ENCODE data around the gene LGR5. TPM values are rescaled to one million over a fixed set of nuclear protein-coding genes. Genes with fewer than 3 reads are reported as not detected.

Gene LGR5
- total and polyA plus RNA-seq, 2 of the 8 experiments (the other 6 are each of a cell fraction or from before 2014, with no cell fraction given), result 0.08 to 0.19 TPM

DNA sequence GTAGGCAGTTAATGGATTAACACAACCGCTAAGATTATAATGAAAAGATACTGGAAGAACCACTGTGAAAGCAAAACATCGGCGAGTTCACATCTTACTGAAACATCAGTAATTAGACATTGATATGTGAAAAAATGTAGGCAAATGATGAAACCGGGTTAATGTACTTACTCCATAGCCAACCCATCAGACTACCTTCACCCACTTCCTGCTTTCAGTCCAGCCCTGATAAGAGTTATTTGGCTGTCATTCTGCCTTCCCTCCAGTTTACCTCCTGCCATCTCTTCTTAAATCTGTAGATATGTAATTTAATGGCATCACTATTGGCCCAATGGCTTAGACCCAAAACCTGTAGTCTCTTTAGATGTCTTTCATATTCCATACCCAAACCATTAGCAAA, 46.0 kb upstream of the LGR5 start:
- H3K79me2 ChIP-seq (ENCODE audit: control insufficient read depth in 1 of 2, insufficient read depth in 2 of 2, low read length in 2 of 2), result no peaks in the 10 kb centered on the region
- no peak overlapping the region for H4K8ac ChIP-seq (ENCODE audit: extremely low read depth, insufficient read depth, low read length)
- no peak overlapping the region for H3K23ac ChIP-seq (ENCODE audit: insufficient read length)
- CTCF ChIA-PET (ENCODE audit: partially characterized antibody), result interaction anchor here (1.4 to 3.5 kb wide), 4 partner anchors 9 to 164 kb away, joined by 3 to 41 read pairs (median 6); no protein-coding TSS in a partner anchor
- H2AFZ ChIP-seq (ENCODE audit: low read length), result no peak overlapping the region
- no peak overlapping the region for H2AK5ac ChIP-seq (ENCODE audit: low read depth, low read length)
- no peak overlapping the region for H4K91ac ChIP-seq (replicated peaks; ENCODE audit: insufficient read length, low read length)
- H2BK12ac ChIP-seq (ENCODE audit: low read depth, low read length), result 0 out of 2 replicates have a peak overlapping the region, but pooled peaks have one; percentile 31
- H3K9me3 ChIP-seq (ENCODE audit: insufficient read depth in 2 of 2, low read depth in 1 of 2, low read length in 1 of 2), result peaks cover 2 to 7% of the 10 kb centered on the region in 2 experiments; a peak in 3 of 4 replicates
- no peak overlapping the region for H4K5ac ChIP-seq (ENCODE audit: insufficient read length, low read depth, low read length)
- no peak overlapping the region for H2BK5ac ChIP-seq (ENCODE audit: low read depth, low read length)
- H2BK20ac ChIP-seq (ENCODE audit: low read length), result no peak overlapping the region
- no peak for FAIRE-seq
- no peak overlapping the region for H3K4me3 ChIP-seq (ENCODE audit: extremely low read depth in 1 of 4, insufficient read depth in 2 of 4, low read depth in 3 of 4, low read length in 4 of 4)
- H3K4me2 ChIP-seq (ENCODE audit: insufficient read depth in 1 of 2, low read depth in 2 of 2, low read length in 2 of 2), result no peak overlapping the region
- no peak overlapping the region for H3K14ac ChIP-seq (ENCODE audit: insufficient read length)
- no peak overlapping the region for H3K9ac ChIP-seq (replicated peaks in 1 of 4; ENCODE audit: extremely low read depth in 1 of 4, low read depth in 3 of 4, low read length in 3 of 4)
- H3K27me3 ChIP-seq (replicated peaks in 1 of 4; ENCODE audit: control insufficient read depth in 3 of 4, extremely low read depth in 1 of 4, insufficient read depth in 3 of 4, low read length in 3 of 4), result no peaks in the 10 kb centered on the region
- H3K56ac ChIP-seq (replicated peaks; ENCODE audit: insufficient read length, low read depth, low read length), result peak overlapping the region; percentile 39
- H2BK15ac ChIP-seq (ENCODE audit: low read length), result no peak overlapping the region
- H3K79me1 ChIP-seq (ENCODE audit: low read depth, low read length), result no peaks in the 10 kb centered on the region
- H4K20me1 ChIP-seq (replicated peaks in 1 of 2; ENCODE audit: control insufficient read depth in 1 of 2, insufficient read depth in 2 of 2, low read length in 2 of 2), result no peaks in the 10 kb centered on the region
- H3K27ac ChIP-seq (ENCODE audit: low read depth, low read length), result no peak overlapping the region
- no peak overlapping the region for H2BK120ac ChIP-seq (replicated peaks; ENCODE audit: low read depth, low read length)
- H3K4me1 ChIP-seq (replicated peaks in 1 of 4; ENCODE audit: control insufficient read depth in 3 of 4, insufficient read depth in 4 of 4, low read length in 3 of 4), result no peaks in the 10 kb centered on the region
- H3K4ac ChIP-seq (replicated peaks; ENCODE audit: insufficient read length, low read depth, low read length), result no peak overlapping the region
- TF ChIP-seq CBX5 (IDR thresholded peaks at IDR 0.05; ENCODE audit: low read depth, low read length) (no peak), CEBPB (IDR thresholded peaks at IDR 0.05; ENCODE audit: low read depth, low read length) (no peak), ZNF274 (IDR thresholded peaks at IDR 0.05; ENCODE audit: borderline replicate concordance, extremely low read depth, low read length) (no peak), MAX (IDR thresholded peaks at IDR 0.05) (no peak), TBP (IDR thresholded peaks at IDR 0.05; ENCODE audit: low read depth, low read length) (no peak), SIRT6 (IDR thresholded peaks at IDR 0.05; ENCODE audit: low read length) (no peak), POLR2A (IDR thresholded peaks at IDR 0.05; ENCODE audit: control extremely low read depth in 1 of 2, low read depth in 2 of 2, low read length in 2 of 2) (no peak), PHF8 (conservative IDR thresholded peaks at IDR 0.05; ENCODE audit: low read depth, low read length) (no peak), EGR1 (IDR thresholded peaks at IDR 0.05; ENCODE audit: borderline replicate concordance, low read depth, low read length) (no peak), EZH2 (IDR thresholded peaks at IDR 0.05; ENCODE audit: low read depth, low read length, severe bottlenecking) (no peak), KDM5A (IDR thresholded peaks at IDR 0.05; ENCODE audit: low read length) (no peak), SAP30 (IDR thresholded peaks at IDR 0.05; ENCODE audit: insufficient read depth, insufficient replicate concordance, low read length) (no peak)
- 94% methylated on average over 4 of the region's 4 CpGs; no CpG with 5 or more reads in 1 of the 2 experiments for WGBS, 2 experiments (ENCODE audit: extremely low coverage in 1 of 2, insufficient coverage in 1 of 2, insufficient read length in 1 of 2, insufficient replicate concordance in 2 of 2, low coverage in 1 of 2, low lambda C conversion rate in 2 of 2, missing lambda C conversion rate in 1 of 2)
- H3K23me2 ChIP-seq (ENCODE audit: low read depth, low read length), result no peaks in the 10 kb centered on the region
- H3K36me3 ChIP-seq (ENCODE audit: control insufficient read depth in 2 of 4, insufficient read depth in 4 of 4, low read length in 3 of 4), result no peaks in the 10 kb centered on the region
- no peak overlapping the region for H3K18ac ChIP-seq (ENCODE audit: extremely low read depth, low read length)
- POLR2A ChIA-PET (ENCODE audit: partially characterized antibody), result no interaction called here
- no peak for DNase-seq (ENCODE audit: low read depth in 1 of 2, low spot score in 2 of 2)
